ENCODE results near the gene FNDC3B.

DNA sequence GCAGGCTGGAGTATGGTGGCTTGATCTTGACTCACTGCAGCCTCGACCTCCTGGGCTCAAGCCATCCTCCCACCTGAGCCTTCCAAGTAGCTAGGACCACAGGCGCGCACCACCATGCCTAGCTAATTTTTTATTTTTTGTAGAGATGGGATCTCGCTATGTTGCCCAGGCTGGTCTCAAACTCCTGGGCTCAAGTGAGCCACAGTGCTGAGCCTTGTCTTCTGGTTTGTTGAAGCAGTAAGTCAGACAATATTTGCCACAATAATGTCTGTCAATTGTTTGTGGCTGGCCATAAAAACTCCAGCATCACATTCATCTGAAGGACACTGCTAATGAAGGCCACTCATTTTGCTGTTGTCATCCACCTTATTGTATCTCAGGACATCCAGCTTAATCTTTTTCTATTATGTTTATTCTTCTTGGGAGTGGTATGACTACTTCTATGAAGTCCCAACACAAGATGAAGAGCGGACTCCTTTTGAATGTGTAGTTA, 185.9 kb downstream of the FNDC3B start:
- TF ChIP-seq CTCF (IDR thresholded peaks at IDR 0.05; ENCODE audit: insufficient read depth, low read length, poor library complexity, severe bottlenecking) (no peak), EZH2phosphoT487 (conservative IDR thresholded peaks at IDR 0.05; ENCODE audit: low read length) (no peak)

Measured in SU-DHL-6 (cell line).